Measurements from ENCODE around the gene PITHD1.
"Not testable (repeated sequence)": the region's sequence is repeated elsewhere in the genome, so short reads cannot be mapped to it uniquely, and the experiment has no call there.

Gene PITHD1

GRCh38 chr1:23772854-23773242 lies 5.4 kb upstream of the PITHD1 start:
- no peak for DNase-seq

GRCh38 chr1:23774174-23774880 lies 3.9 kb upstream of the PITHD1 start:
- DNase-seq: no peak

- DNase-seq: no peak
Observed at GRCh38 chr1:23776217-23776616, 2.0 kb upstream of the PITHD1 start.

GRCh38 chr1:23779826-23780371 lies 1.7 kb downstream of the PITHD1 start:
- no peak for DNase-seq

- not testable (repeated sequence) for DNase-seq
Observed at GRCh38 chr1:23783141-23783540, 4.9 kb downstream of the PITHD1 start.

GRCh38 chr1:23784846-23785245 lies 6.6 kb downstream of the PITHD1 start:
- DNase-seq: no peak

GRCh38 chr1:23787701-23788100 lies 9.5 kb downstream of the PITHD1 start:
- DNase-seq: no peak

DNA sequence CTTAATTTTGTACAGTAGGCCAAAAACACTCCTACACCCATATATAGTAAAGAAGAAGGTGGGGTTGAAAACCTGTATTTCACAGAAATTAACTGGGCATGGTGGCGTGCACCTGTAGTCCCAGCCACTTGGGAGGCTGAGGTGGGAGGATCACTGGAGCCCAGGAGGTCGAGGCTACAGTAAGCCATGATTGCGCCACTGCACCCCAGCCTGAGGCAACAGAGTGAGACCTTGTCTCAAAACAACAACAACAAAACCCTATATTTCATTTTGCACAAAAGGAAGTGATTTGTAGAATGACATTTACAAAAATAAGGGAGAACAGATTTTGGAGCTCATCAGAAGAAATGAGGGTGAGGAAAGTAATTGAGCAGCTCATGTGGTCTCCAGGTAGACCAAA lies 10.5 kb downstream of the PITHD1 start:
- DNase-seq: no peak

DNA sequence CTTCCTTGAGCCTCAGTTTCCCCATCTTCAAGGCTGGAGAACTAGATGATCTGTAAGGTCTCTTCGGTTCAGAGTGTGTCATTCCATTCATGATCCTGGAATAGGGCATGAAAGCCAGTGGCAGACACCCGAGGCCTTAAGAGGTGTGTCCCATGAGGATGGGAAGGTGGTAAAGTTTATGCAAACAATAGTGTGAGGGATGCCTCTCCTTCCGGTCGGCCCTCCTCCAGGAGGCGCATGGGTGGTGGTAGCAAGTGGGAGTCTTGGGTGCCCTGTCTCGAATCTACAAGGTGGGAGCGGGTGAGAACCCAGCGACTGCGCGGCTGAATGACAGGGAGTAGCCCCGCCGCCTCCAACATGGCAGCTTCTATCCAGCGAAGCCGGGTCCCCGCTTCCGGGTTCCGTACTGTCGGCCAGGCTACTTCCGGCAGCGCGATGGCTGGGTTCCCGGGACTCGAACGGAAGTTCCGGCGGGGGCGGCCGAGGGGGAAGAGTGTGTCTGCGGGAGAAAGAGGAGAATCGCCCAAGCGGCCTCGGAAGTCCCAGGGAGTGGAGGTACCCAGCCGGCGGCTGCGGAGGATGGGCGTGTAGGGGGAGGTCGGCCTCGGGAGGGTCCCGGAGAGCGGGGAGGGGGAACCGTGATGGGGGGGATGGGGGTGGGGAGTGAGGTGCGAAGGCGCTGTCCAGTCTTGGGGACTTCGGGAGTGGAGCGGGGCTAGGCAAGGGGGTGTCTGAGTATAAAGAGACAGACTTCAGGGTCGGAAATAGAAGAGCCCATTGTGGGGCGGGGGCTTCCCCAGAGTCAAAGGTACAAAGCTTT lies 12.7 kb downstream of the PITHD1 start, which contains the start of gene LYPLA2:
Gene LYPLA2, plus strand, starts transcription at position 450 of the 820 bp plus-strand sequence. CDS start 1,538 bp downstream, outside the sequence.
- peak; percentile 51 to 97 (median 91) for DNase-seq

GRCh38 chr1:23791516-23792047 lies 13.4 kb downstream of the PITHD1 start:
- peak in 1 of 56 donors; percentile 23 for DNase-seq

GRCh38 chr1:23792151-23792945 lies 14.1 kb downstream of the PITHD1 start:
- DNase-seq: no peak

GRCh38 chr1:23793018-23793781 lies 15.0 kb downstream of the PITHD1 start:
- DNase-seq: peak in 25 of 56 donors; percentile 6 to 57 (median 32)

DNA sequence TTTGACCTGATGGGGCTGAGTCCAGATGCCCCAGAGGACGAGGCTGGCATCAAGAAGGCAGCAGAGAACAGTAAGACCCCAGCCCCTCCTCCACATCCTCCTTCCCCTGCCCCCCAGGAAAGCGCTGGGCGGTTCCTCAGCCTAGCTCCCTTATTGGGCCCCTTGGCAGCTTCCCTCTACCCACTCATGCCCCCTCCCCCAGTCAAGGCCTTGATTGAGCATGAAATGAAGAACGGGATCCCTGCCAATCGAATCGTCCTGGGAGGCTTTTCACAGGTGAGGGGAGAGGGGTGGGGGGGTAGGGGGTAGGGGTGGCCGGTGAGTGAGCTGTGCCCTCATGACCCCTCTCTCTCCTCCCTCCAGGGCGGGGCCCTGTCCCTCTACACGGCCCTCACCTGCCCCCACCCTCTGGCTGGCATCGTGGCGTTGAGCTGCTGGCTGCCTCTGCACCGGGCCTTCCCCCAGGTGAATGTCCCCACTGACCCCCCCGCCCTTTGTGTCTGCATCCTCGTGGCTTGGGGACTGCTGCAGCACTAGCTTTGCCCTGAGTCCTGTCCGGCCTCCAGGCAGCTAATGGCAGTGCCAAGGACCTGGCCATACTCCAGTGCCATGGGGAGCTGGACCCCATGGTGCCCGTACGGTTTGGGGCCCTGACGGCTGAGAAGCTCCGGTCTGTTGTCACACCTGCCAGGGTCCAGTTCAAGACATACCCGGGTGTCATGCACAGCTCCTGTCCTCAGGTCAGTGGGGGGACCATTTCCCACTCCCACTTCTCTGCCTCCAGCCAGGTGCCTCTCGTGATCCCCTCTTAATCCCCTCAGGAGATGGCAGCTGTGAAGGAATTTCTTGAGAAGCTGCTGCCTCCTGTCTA lies 15.9 kb downstream of the PITHD1 start:
- no peak for DNase-seq

DNA sequence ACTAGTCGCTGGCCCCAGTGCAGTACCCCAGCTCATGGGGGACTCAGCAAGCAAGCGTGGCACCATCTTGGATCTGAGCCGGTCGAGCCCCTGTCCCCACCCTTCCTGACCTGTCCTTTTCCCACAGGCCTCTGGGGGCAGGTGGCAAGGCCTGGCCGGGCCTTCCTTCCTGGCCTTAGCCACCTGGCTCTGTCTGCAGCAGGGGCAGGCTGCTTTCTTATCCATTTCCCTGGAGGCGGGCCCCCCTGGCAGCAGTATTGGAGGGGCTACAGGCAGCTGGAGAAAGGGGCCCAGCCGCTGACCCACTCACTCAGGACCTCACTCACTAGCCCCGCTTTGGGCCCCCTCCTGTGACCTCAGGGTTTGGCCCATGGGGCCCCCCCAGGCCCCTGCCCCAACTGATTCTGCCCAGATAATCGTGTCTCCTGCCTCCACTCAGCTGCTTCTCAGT lies 16.5 kb downstream of the PITHD1 start:
- not testable (repeated sequence) for DNase-seq

- no peak for DNase-seq
Observed at GRCh38 chr1:23795676-23796465, 17.7 kb downstream of the PITHD1 start.

DNA sequence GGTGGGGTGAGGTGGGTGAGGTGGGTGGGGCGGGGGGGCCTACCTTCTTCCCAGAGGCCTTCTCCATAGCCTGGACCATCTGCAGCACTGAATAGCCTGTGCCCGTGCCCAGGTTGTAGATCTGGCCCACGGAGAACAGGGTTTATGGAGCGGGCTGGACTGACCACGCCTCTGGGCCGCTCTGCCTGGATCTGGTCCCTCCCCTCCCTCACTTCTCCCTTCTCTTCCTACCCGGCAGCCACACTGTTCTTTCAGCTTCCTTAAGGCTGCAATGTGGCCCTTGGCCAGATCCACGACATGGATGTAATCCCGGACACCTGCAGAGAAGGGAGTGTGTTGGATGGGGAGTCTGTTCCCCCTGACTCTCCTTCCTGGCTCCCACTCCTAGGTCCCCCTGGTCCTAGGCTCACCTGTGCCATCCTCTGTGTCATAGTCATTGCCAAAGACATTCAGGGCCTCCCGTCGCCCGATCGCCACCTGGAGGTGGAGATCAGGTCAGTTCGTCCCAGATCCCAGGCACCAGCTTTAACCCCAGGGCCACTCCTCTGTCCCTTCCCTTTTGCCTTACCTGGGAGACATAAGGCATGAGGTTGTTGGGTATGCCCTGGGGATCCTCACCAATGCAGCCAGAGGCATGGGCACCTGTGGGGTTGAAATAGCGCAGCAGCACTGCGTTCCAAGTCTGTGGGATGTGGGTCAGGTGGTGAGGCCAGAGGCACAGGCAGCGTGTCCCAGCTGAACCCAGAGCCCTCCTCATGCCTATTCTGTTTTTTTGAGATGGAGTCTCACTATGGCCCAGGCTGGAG lies 18.5 kb downstream of the PITHD1 start:
- no peak for DNase-seq
